GM12801 (cell line): ENCODE results near the gene BSN.

Source experiments
- CTCF ChIP-seq: IDR thresholded peaks from one replicate; pipeline ENCODE4 v1.5.1; 2011; ENCODE audit warnings: control low read depth; ENCODE audit not compliant: insufficient read length; ENCODE audit errors: extremely low read depth

The BSN gene

GRCh38 chr3:49669352-49669751 lies 115.1 kb downstream of the BSN start:
- TF ChIP-seq CTCF = no peak

DNA sequence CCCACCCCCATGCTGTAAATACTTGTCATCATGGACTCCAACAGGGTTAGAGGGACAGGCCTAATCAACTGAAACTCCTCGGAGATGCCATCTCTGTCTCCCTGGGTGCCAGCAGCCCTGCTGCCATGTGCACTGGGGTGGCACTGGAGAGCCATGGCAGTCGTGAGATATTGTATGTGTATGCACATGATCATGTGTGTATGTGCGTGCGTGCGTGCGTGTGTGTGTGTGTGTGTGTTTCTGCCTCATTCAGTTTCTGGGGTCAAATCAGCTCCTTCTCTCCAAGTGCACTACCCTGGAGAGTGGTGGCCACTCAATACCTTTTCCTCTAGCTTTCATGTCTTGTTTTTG lies 116.6 kb downstream of the BSN start:
- TF ChIP-seq CTCF = no peak

DNA sequence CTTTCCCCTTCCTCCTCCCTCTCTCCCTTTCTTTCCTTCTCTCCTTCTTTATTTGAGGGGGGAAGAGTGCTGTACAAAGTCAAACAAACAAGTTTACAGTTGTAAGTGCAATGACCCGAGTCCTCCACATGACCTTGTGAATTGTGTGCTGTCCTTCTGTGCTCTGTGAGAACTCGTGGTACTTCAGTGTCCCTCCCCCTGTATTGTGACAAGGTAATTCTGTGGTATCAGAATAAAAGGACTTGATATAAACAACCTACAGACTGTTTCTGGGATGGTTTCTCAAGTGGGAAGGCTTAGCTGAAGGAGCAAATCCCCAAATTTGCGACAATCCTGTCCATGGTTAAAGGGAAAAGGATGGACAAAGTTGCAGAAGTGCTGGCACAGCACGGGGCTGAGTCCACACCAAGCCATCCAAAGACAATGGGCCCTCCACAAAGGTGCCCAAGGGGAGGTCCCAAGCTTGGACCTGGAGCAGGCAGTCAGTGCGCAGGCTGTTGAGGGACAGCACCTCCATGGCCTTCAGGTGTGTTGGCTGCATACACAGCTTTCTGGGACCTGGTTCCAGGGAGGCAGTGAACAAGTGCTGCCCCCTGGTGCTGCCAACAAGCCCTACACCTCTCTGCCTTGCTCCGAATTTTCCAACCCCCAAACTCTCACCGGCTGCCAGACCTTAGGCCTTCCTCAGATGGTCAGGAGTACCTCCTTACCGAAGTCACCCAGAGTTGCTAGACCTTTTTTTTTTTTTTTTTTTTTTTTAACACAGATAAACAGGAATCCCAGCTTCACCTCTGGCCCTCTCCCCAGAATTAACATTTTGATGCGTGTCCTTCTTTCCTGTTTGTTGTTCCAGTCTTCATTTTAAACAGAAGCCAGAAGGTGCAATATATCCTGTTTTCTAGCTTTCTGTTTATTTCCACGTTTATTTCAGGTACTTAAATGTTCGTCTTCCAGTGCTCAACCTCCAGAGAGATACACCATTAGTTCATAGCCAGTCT lies 117.3 kb downstream of the BSN start:
- no peak for TF ChIP-seq CTCF

- TF ChIP-seq CTCF = no peak
These were observed 118.9 kb downstream of the BSN start for GRCh38 chr3:49673121-49673714.

DNA sequence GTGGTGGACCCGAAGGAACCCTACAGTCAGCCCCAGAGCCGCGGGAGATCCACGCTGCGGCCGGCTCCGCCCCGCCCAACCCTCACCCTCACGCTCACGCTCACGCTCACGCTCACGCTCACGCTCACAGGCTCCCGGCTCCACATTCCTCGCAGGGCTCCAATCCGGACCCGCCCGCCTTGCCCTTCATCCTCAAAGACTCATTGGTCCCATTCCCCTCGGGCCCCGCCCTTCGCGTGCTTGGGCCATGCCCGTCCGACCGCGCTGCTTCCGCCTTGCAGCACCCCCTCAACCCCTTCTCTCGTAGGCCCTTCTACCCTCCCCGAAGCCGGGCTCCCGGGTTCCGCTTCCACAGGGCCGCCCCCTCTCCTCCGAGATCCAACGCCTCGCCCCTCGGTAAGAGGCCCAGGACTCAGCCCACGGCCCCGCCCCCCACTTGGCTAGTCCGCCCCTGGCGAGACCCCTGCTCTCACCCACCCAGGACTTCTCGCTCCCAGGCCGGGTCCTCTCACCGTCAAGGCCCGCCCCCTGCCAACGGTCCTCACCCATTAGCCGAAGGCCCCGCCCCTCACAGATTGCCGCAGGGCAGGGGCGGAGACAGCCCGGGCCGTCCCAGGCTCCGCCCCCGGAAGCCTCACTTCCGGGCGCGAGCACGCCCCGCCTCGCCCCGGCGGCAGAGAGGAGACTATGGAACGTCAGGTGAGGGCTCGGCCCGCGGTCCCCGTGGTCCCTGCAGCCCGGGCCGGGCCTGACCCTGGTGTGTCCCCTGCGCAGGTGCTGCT lies 119.6 kb downstream of the BSN start, which contains the start of gene APEH:
APEH (plus strand) TSS at position 637 of the 782 bp plus-strand sequence; CDS start at position 688, 51 bp downstream.
- no peak for TF ChIP-seq CTCF

DNA sequence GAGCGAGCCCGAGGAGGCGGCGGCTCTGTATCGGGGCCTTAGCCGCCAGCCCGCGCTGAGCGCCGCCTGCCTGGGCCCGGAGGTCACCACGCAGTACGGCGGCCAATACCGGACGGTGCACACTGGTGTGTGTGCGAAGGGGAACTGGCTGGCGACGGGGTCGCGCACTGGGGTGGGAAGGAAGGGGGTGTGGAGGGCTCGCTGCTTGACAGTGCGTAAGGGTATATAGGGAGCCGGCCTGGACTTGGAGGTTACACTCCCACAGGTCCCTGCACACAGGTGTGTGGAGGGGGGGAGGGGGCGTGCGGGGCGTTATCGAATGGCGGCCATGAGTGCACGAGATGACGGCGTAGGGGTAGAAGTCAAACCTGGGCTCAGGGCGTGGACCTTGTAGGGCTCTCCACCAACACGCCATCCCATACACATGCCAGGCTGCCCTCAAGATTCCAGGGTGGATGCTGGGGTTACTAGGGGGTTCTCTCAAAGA lies 120.3 kb downstream of the BSN start:
- TF ChIP-seq CTCF = no peak

DNA sequence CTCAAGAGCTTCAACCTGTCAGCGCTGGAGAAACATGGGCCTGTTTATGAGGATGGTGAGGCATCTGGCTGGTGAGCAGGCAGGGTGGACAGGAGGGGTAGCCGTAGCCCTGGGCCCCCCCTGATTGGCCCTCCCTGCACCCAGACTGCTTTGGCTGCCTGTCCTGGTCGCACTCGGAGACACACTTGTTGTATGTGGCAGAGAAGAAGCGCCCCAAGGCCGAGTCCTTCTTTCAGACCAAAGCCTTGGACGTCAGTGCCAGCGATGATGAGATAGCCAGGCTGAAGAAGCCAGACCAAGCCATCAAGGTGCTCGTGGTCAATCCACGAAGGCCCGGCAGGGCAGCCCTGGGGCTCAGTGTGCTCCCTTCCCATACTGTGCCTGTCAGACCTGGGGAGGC lies 121.6 kb downstream of the BSN start:
- TF ChIP-seq CTCF = no peak
